B cell (primary cell): Measurements from ENCODE around the gene SRRM5.

Source experiments
- EZH2 ChIP-seq: IDR thresholded peaks from 2 replicates; pipeline ENCODE4 v1.6.1; 2012; ENCODE audit warnings: borderline replicate concordance, low read depth, mild to moderate bottlenecking, moderate library complexity, low read length; ENCODE audit not compliant: insufficient read depth, poor library complexity, severe bottlenecking
- TF ChIP-seq, protein P1 (sequence below): fragments of 200-600 bp; IDR thresholded peaks from one replicate; pipeline ENCODE4 v1.8.0; 2022; ENCODE audit warnings: antibody characterized with exemption, mild to moderate bottlenecking

DNA sequence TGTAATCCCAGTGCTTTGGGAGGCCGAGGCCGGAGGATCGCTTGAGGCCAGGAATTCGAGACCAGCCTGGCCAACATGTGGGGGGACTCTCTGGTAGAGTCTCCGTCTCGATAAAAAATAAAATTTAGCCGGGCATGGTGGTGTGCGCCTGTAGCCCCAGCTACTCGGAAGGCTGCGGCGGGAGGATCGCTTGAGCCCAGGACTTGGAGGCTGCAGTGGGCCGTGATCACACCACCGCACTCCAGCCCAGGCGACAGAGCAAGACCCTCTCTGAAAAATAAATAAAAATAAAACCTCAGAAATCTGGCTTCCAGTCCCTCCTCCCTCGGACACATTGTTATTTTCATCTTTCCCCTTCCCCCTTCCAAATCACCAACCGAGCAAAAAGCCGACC lies 16.3 kb upstream of the SRRM5 start:
- TF ChIP-seq, protein P1, sequence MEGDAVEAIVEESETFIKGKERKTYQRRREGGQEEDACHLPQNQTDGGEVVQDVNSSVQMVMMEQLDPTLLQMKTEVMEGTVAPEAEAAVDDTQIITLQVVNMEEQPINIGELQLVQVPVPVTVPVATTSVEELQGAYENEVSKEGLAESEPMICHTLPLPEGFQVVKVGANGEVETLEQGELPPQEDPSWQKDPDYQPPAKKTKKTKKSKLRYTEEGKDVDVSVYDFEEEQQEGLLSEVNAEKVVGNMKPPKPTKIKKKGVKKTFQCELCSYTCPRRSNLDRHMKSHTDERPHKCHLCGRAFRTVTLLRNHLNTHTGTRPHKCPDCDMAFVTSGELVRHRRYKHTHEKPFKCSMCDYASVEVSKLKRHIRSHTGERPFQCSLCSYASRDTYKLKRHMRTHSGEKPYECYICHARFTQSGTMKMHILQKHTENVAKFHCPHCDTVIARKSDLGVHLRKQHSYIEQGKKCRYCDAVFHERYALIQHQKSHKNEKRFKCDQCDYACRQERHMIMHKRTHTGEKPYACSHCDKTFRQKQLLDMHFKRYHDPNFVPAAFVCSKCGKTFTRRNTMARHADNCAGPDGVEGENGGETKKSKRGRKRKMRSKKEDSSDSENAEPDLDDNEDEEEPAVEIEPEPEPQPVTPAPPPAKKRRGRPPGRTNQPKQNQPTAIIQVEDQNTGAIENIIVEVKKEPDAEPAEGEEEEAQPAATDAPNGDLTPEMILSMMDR: no peak
- no peak for TF ChIP-seq EZH2
